ENCODE data around the gene ABCA7. TPM values are rescaled to one million over a fixed set of nuclear protein-coding genes. Genes with fewer than 3 reads are reported as not detected.

ABCA7 gene
- total and polyA plus RNA-seq, 2 of the 13 experiments (the other 11 are each of a cell fraction or from before 2014, with no cell fraction given), result 4.4 to 32.4 TPM

DNA sequence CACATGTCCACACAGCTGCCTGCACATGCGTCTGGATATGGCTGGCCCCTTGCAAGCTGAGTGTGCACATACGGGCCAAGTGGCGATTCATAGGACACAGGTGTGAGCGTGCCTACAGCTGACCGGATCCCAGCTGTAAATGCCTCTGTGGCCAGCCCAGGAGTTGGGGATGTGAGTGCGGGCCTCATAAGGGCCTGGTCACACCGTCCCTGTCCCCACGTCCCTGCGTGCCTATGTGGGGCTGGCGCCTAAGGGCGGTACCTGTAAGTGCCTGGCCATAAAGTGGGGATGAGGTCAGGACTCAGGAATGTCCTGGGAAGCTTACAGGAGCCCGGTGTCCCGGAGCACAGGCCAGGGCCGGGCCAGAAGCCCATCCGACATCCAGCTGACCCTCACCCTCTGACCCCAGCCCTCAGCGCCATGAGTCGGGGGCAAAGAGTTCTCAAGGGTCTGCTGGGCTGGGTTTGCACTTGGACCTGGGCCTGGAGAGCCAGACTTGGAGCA is 25.8 kb downstream of the ABCA7 start (continued):
- TF ChIP-seq, protein P1, sequence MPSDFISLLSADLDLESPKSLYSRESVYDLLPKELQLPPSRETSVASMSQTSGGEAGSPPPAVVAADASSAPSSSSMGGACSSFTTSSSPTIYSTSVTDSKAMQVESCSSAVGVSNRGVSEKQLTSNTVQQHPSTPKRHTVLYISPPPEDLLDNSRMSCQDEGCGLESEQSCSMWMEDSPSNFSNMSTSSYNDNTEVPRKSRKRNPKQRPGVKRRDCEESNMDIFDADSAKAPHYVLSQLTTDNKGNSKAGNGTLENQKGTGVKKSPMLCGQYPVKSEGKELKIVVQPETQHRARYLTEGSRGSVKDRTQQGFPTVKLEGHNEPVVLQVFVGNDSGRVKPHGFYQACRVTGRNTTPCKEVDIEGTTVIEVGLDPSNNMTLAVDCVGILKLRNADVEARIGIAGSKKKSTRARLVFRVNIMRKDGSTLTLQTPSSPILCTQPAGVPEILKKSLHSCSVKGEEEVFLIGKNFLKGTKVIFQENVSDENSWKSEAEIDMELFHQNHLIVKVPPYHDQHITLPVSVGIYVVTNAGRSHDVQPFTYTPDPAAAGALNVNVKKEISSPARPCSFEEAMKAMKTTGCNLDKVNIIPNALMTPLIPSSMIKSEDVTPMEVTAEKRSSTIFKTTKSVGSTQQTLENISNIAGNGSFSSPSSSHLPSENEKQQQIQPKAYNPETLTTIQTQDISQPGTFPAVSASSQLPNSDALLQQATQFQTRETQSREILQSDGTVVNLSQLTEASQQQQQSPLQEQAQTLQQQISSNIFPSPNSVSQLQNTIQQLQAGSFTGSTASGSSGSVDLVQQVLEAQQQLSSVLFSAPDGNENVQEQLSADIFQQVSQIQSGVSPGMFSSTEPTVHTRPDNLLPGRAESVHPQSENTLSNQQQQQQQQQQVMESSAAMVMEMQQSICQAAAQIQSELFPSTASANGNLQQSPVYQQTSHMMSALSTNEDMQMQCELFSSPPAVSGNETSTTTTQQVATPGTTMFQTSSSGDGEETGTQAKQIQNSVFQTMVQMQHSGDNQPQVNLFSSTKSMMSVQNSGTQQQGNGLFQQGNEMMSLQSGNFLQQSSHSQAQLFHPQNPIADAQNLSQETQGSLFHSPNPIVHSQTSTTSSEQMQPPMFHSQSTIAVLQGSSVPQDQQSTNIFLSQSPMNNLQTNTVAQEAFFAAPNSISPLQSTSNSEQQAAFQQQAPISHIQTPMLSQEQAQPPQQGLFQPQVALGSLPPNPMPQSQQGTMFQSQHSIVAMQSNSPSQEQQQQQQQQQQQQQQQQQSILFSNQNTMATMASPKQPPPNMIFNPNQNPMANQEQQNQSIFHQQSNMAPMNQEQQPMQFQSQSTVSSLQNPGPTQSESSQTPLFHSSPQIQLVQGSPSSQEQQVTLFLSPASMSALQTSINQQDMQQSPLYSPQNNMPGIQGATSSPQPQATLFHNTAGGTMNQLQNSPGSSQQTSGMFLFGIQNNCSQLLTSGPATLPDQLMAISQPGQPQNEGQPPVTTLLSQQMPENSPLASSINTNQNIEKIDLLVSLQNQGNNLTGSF (CRISPR knock-in tag; IDR thresholded peaks at IDR 0.05), result no peak
- TF ChIP-seq NKX3-1 (CRISPR knock-in tag; IDR thresholded peaks at IDR 0.05), result no peak
- no peak for TF ChIP-seq ELF1 (CRISPR knock-in tag; IDR thresholded peaks at IDR 0.05)
- TF ChIP-seq ZNF20 (CRISPR knock-in tag; IDR thresholded peaks at IDR 0.05), result no peak
- no peak for TF ChIP-seq SMARCC2 (IDR thresholded peaks at IDR 0.05)
- TF ChIP-seq, protein P2, sequence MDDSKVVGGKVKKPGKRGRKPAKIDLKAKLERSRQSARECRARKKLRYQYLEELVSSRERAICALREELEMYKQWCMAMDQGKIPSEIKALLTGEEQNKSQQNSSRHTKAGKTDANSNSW (CRISPR knock-in tag; IDR thresholded peaks at IDR 0.05; ENCODE audit: borderline replicate concordance), result no peak
- TF ChIP-seq, protein P3, sequence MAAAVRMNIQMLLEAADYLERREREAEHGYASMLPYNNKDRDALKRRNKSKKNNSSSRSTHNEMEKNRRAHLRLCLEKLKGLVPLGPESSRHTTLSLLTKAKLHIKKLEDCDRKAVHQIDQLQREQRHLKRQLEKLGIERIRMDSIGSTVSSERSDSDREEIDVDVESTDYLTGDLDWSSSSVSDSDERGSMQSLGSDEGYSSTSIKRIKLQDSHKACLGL (CRISPR knock-in tag; IDR thresholded peaks at IDR 0.05), result 0 out of 2 replicates have a peak, but pooled peaks have one; percentile 16
- TF ChIP-seq KMT2B (CRISPR knock-in tag; IDR thresholded peaks at IDR 0.05), result no peak
- TF ChIP-seq, protein P4, sequence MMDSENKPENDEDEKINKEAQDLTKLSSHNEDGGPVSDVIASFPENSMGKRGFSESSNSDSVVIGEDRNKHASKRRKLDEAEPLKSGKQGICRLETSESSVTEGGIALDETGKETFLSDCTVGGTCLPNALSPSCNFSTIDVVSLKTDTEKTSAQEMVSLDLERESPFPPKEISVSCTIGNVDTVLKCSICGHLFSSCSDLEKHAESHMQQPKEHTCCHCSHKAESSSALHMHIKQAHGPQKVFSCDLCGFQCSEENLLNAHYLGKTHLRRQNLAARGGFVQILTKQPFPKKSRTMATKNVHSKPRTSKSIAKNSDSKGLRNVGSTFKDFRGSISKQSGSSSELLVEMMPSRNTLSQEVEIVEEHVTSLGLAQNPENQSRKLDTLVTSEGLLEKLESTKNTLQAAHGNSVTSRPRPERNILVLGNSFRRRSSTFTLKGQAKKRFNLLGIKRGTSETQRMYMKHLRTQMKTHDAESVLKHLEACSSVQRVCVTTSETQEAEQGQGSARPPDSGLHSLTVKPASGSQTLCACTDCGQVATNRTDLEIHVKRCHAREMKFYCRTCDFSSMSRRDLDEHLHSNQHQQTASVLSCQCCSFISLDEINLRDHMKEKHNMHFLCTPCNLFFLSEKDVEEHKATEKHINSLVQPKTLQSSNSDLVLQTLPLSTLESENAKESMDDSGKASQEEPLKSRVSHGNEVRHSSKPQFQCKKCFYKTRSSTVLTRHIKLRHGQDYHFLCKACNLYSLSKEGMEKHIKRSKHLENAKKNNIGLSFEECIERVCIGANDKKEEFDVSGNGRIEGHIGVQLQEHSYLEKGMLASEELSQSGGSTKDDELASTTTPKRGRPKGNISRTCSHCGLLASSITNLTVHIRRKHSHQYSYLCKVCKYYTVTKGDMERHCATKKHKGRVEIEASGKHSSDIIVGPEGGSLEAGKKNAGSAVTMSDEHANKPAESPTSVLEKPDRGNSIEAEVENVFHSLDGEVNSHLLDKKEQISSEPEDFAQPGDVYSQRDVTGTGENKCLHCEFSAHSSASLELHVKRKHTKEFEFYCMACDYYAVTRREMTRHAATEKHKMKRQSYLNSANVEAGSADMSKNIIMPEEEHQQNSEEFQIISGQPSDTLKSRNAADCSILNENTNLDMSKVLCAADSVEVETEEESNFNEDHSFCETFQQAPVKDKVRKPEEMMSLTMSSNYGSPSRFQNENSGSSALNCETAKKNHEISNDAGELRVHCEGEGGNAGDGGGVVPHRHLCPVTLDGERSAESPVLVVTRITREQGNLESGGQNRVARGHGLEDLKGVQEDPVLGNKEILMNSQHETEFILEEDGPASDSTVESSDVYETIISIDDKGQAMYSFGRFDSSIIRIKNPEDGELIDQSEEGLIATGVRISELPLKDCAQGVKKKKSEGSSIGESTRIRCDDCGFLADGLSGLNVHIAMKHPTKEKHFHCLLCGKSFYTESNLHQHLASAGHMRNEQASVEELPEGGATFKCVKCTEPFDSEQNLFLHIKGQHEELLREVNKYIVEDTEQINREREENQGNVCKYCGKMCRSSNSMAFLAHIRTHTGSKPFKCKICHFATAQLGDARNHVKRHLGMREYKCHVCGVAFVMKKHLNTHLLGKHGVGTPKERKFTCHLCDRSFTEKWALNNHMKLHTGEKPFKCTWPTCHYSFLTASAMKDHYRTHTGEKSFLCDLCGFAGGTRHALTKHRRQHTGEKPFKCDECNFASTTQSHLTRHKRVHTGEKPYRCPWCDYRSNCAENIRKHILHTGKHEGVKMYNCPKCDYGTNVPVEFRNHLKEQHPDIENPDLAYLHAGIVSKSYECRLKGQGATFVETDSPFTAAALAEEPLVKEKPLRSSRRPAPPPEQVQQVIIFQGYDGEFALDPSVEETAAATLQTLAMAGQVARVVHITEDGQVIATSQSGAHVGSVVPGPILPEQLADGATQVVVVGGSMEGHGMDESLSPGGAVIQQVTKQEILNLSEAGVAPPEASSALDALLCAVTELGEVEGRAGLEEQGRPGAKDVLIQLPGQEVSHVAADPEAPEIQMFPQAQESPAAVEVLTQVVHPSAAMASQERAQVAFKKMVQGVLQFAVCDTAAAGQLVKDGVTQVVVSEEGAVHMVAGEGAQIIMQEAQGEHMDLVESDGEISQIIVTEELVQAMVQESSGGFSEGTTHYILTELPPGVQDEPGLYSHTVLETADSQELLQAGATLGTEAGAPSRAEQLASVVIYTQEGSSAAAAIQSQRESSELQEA (CRISPR knock-in tag; IDR thresholded peaks at IDR 0.05; ENCODE audit: not compliant biosample characterization), result no peak
- TF ChIP-seq SMAD3 (CRISPR knock-in tag; IDR thresholded peaks at IDR 0.05), result no peak
- no peak for TF ChIP-seq CCDC6 (CRISPR knock-in tag; IDR thresholded peaks at IDR 0.05)
- TF ChIP-seq ZNF430 (CRISPR knock-in tag; IDR thresholded peaks at IDR 0.05), result no peak
- no peak for TF ChIP-seq BRD4 (CRISPR knock-in tag; IDR thresholded peaks at IDR 0.05)
- no peak for TF ChIP-seq ZSCAN29 (CRISPR knock-in tag; conservative IDR thresholded peaks at IDR 0.05)
- TF ChIP-seq HNF4A (CRISPR knock-in tag; IDR thresholded peaks at IDR 0.05), result no peak
- TF ChIP-seq ZNF256 (CRISPR knock-in tag; conservative IDR thresholded peaks at IDR 0.05), result no peak
- no peak for TF ChIP-seq ZNF326 (CRISPR knock-in tag; IDR thresholded peaks at IDR 0.05; ENCODE audit: borderline replicate concordance)

Data from HepG2 (cell line).